Vagina (tissue), 2 donors: ENCODE results near the gene PHC2. TPM values are rescaled to one million over a fixed set of nuclear protein-coding genes. Genes with fewer than 3 reads are reported as not detected.

ENCODE experiments used
- DNase-seq, 2 donors: peaks; one replicate each; pipeline ENCODE4 v3.0.0-alpha.2; 2017; ENCODE audit errors: extremely low spot score in 2 of 2
- H3K27ac ChIP-seq: fragments of 200-600 bp; sonication (generic); one replicate; pipeline ENCODE4 v1.5.1; 2019
- H3K27me3 ChIP-seq: fragments of 200-600 bp; sonication (generic); one replicate; pipeline ENCODE4 v1.5.1; 2019
- H3K36me3 ChIP-seq, 2 donors: fragments of 200-600 bp; sonication (generic); one replicate each; pipeline ENCODE4 v1.5.1; 2017 to 2019
- H3K4me1 ChIP-seq: fragments of 200-600 bp; sonication (generic); one replicate; pipeline ENCODE4 v1.5.1; 2019
- H3K4me3 ChIP-seq, 2 donors: fragments of 200-600 bp; sonication (generic); 1 replicate in 1 of 2; 2 replicates in 1 of 2; pipeline ENCODE4 v1.5.1; 2016 to 2019
- H3K9me3 ChIP-seq: fragments of 200-600 bp; sonication (generic); one replicate; pipeline ENCODE4 v1.5.1; 2019
- CTCF ChIP-seq, 3 experiments: fragments of 450-650 bp in 2 of 3; fragments of 200-600 bp in 1 of 3; sonication (generic) in 1 of 3; IDR thresholded peaks; one replicate each; pipeline ENCODE4 v1.5.1; 2017 to 2019; ENCODE audit warnings: antibody characterized with exemption in 3 of 3, mild to moderate bottlenecking in 2 of 3, moderate library complexity in 2 of 3
- POLR2A ChIP-seq, 2 donors: fragments of 450-650 bp; IDR thresholded peaks; one replicate each; pipeline ENCODE4 v1.6.1; 2017; ENCODE audit warnings: antibody characterized with exemption in 2 of 2, mild to moderate bottlenecking in 2 of 2, moderate library complexity in 2 of 2
- POLR2AphosphoS5 ChIP-seq, 2 donors: sonication (generic); formaldehyde crosslinking; IDR thresholded peaks; one replicate each; pipeline ENCODE4 v1.9.0; 2017; ENCODE audit warnings: antibody characterized with exemption in 2 of 2, mild to moderate bottlenecking in 2 of 2, low read depth in 1 of 2; ENCODE audit not compliant: insufficient read depth in 1 of 2
- intact Hi-C: fragments of 100-400 bp; cut with DNase I; formaldehyde crosslinking; loops from one replicate; pipeline ENCODE4 v1.15.1; 2023
- total RNA-seq: library from RNA; depleted of rRNA; stranded (reverse); fragments of >200 nt; gene quantifications from one replicate; pipeline ENCODE4 v1.2.3, GENCODE V29; 2016

The PHC2 gene
- total RNA-seq, 1 donor from 2014 or later: 97.2 TPM

GRCh38 chr1:33460947-33461629, 30.2 kb upstream of the PHC2 start:
- Histone ChIP-seq H3K27me3 (no peaks in the 10 kb centered on the region), H3K27ac (peak overlapping the region; percentile 13), H3K36me3 (no peaks in the 10 kb centered on the region), H3K9me3 (no peaks in the 10 kb centered on the region), H3K4me1 (peaks cover 8% of the 10 kb centered on the region), H3K4me3 (no peak overlapping the region)
- peak in 1 of 2 donors; percentile 22 for DNase-seq
- intact Hi-C loops: loop anchor here (10.0 kb wide), 2 partner anchors 96 to 176 kb away; no protein-coding TSS in a partner anchor
- TF ChIP-seq POLR2A (IDR thresholded peaks at IDR 0.05) (no peak), POLR2AphosphoS5 (IDR thresholded peaks at IDR 0.05; ENCODE audit: insufficient read depth in 1 of 2, low read depth in 1 of 2) (no peak), CTCF (IDR thresholded peaks at IDR 0.05) (no peak)

- DNase-seq: peak in 1 of 2 donors; percentile 70
- Histone ChIP-seq H3K9me3 (no peaks in the 10 kb centered on the region), H3K4me3 (no peak overlapping the region), H3K27ac (peak overlapping the region; percentile 13), H3K36me3 (no peaks in the 10 kb centered on the region), H3K27me3 (no peaks in the 10 kb centered on the region), H3K4me1 (peaks cover 8% of the 10 kb centered on the region)
- intact Hi-C loops: loop anchor here (10.0 kb wide), 2 partner anchors 95 to 175 kb away; no protein-coding TSS in a partner anchor
- TF ChIP-seq POLR2A (IDR thresholded peaks at IDR 0.05) (no peak), POLR2AphosphoS5 (IDR thresholded peaks at IDR 0.05; ENCODE audit: insufficient read depth in 1 of 2, low read depth in 1 of 2) (no peak), CTCF (IDR thresholded peaks at IDR 0.05) (no peak)
Measured at GRCh38 chr1:33460144-33460543, 29.2 kb upstream of the PHC2 start.

- H3K4me3 ChIP-seq: no peak overlapping the region
- H3K27ac ChIP-seq: no peak overlapping the region
- no peaks in the 10 kb centered on the region for H3K36me3 ChIP-seq
- H3K27me3 ChIP-seq: no peaks in the 10 kb centered on the region
- H3K4me1 ChIP-seq: peaks cover 8% of the 10 kb centered on the region
- intact Hi-C loops: loop anchor here (10.0 kb wide), 2 partner anchors 95 to 175 kb away; no protein-coding TSS in a partner anchor
- no peaks in the 10 kb centered on the region for H3K9me3 ChIP-seq
- DNase-seq: peak in 1 of 2 donors; percentile 40
- TF ChIP-seq POLR2A (IDR thresholded peaks at IDR 0.05) (no peak), POLR2AphosphoS5 (IDR thresholded peaks at IDR 0.05; ENCODE audit: insufficient read depth in 1 of 2, low read depth in 1 of 2) (no peak), CTCF (IDR thresholded peaks at IDR 0.05) (no peak)
Measured at GRCh38 chr1:33459691-33460090, 28.8 kb upstream of the PHC2 start.

GRCh38 chr1:33456502-33456886, 25.6 kb upstream of the PHC2 start:
- Histone ChIP-seq H3K4me1 (peaks cover 8% of the 10 kb centered on the region), H3K27ac (no peak overlapping the region)

More at GRCh38 chr1:33456502-33456886, 25.6 kb upstream of the PHC2 start:
- intact Hi-C loops: no loop called here
- H3K36me3 ChIP-seq: no peaks in the 10 kb centered on the region
- no peak for DNase-seq
- no peak overlapping the region for H3K4me3 ChIP-seq
- no peaks in the 10 kb centered on the region for H3K27me3 ChIP-seq
- TF ChIP-seq POLR2A (IDR thresholded peaks at IDR 0.05) (no peak), POLR2AphosphoS5 (IDR thresholded peaks at IDR 0.05; ENCODE audit: insufficient read depth in 1 of 2, low read depth in 1 of 2) (no peak), CTCF (IDR thresholded peaks at IDR 0.05) (no peak)
- H3K9me3 ChIP-seq: no peaks in the 10 kb centered on the region
